A673 (cell line): ENCODE results near the gene PPP1R16B. TPM values are rescaled to one million over a fixed set of nuclear protein-coding genes. Genes with fewer than 3 reads are reported as not detected.

Source experiments
- Bru-seq: library from RNA; stranded (reverse); fragments of 400-500 nt; gene quantifications from one replicate; lab custom pipeline; 2021; lab: Mats Ljungman, UMichigan
- BruChase-seq, 2 experiments: library from RNA; stranded (reverse); fragments of 400-500 nt; gene quantifications; one replicate each; lab custom pipeline; 2021; lab: Mats Ljungman, UMichigan
- BruUV-seq: library from RNA; stranded (reverse); fragments of 400-500 nt; replicated peaks from 2 replicates; lab custom pipeline; 2021; lab: Mats Ljungman, UMichigan
- CTCF ChIA-PET: fragments of 300-600 bp; sonication (Branson Sonifier 250); formaldehyde crosslinking; loops from one replicate; lab custom pipeline; 2022; ENCODE audit warnings: antibody characterized with exemption; lab: Charles Lee
- POLR2A ChIA-PET: fragments of 300-600 bp; sonication (Branson Sonifier 250); formaldehyde crosslinking; loops from one replicate; lab custom pipeline; 2022; ENCODE audit warnings: antibody characterized with exemption; ENCODE audit not compliant: low non-redundant PET; lab: Charles Lee
- DNase-seq: peaks from one replicate; pipeline ENCODE4 v3.0.0-alpha.2; 2015; ENCODE audit warnings: low spot score
- H3K27ac ChIP-seq: fragments of 200-600 bp; sonication (generic); 2 replicates; pipeline ENCODE4 v1.5.1; 2016; ENCODE audit warnings: mixed run types, low read depth, mild to moderate bottlenecking, mixed read lengths, antibody characterized with exemption, low read length; ENCODE audit not compliant: poor library complexity, severe bottlenecking
- H3K27me3 ChIP-seq: fragments of 200-600 bp; sonication (generic); replicated peaks from 2 replicates; pipeline ENCODE4 v1.6.1; 2017; ENCODE audit warnings: mixed run types, low read depth, mild to moderate bottlenecking, mixed read lengths, antibody characterized with exemption, low read length; ENCODE audit not compliant: insufficient read depth, poor library complexity
- H3K36me3 ChIP-seq: fragments of 200-600 bp; sonication (generic); 2 replicates; pipeline ENCODE4 v1.6.1; 2016; ENCODE audit warnings: mixed run types, mild to moderate bottlenecking, mixed read lengths, antibody characterized with exemption, low read length; ENCODE audit not compliant: insufficient read depth, poor library complexity, severe bottlenecking
- H3K4me1 ChIP-seq: fragments of 200-600 bp; sonication (generic); 2 replicates; pipeline ENCODE4 v1.6.1; 2017; ENCODE audit warnings: mixed run types, mild to moderate bottlenecking, mixed read lengths, antibody characterized with exemption, low read length; ENCODE audit not compliant: insufficient read depth, poor library complexity, severe bottlenecking
- H3K4me3 ChIP-seq: fragments of 200-600 bp; sonication (generic); 2 replicates; pipeline ENCODE4 v1.5.1; 2016; ENCODE audit warnings: low read depth, mixed run types, mild to moderate bottlenecking, mixed read lengths, low read length; ENCODE audit not compliant: poor library complexity, severe bottlenecking
- H3K9me3 ChIP-seq: fragments of 200-600 bp; sonication (generic); 2 replicates; pipeline ENCODE4 v1.6.1; 2016; ENCODE audit warnings: mixed run types, low read depth, mild to moderate bottlenecking, mixed read lengths, antibody characterized with exemption, low read length; ENCODE audit not compliant: poor library complexity, severe bottlenecking
- CTCF ChIP-seq: fragments of 300-800, 200-600 bp; sonication (generic); conservative IDR thresholded peaks from 2 replicates; pipeline ENCODE4 v1.5.1; 2017; ENCODE audit warnings: low read depth, mild to moderate bottlenecking, antibody characterized with exemption, low read length, moderate library complexity, mixed read lengths
- EZH2 ChIP-seq: fragments of 200-600 bp; sonication (generic); IDR thresholded peaks from 2 replicates; pipeline ENCODE4 v1.6.1; 2017; ENCODE audit warnings: borderline replicate concordance, low read depth, mild to moderate bottlenecking, mixed read lengths, antibody characterized with exemption, low read length; ENCODE audit not compliant: poor library complexity, severe bottlenecking
- intact Hi-C: fragments of 100-400 bp; cut with micrococcal nuclease; formaldehyde crosslinking; loops from one replicate; pipeline ENCODE4 v1.10.0; 2022; ENCODE audit not compliant: unreplicated experiment
- long read RNA-seq: library from polyadenylated mRNA; stranded (forward); transcript quantifications from one replicate; pipeline ENCODE4 v2.0.0, GENCODE V29; 2022
- total RNA-seq: library from RNA; stranded (reverse); gene quantifications from 2 replicates; pipeline ENCODE4 v1.2.3, GENCODE V29; 2021

The PPP1R16B gene
- 0.13 and 0.17 TPM in 2 replicates for total RNA-seq
- Bru-seq, nascent RNA = percentile 12 among the genes with signal in this experiment
- percentile 11 among the genes with signal in this experiment for BruChase-seq, experiment 1, labeled RNA remaining after a 2-hour chase
- BruChase-seq, experiment 2, labeled RNA remaining after a 6-hour chase = percentile 12 among the genes with signal in this experiment
- long read RNA-seq = 0 reads

GRCh38 chr20:38805502-38805957, at the start of gene PPP1R16B:
Gene PPP1R16B (plus strand): TSS chr20:38805697. CDS start chr20:38835926, 30,229 bp downstream.
- Histone ChIP-seq H3K9me3 (no peaks in the 10 kb centered on the region), H3K36me3 (no peaks in the 10 kb centered on the region), H3K27me3 (peaks cover 40% of the 10 kb centered on the region), H3K4me3 (peak within 1 kb of the TSS; percentile 41), H3K4me1 (peaks cover 6% of the 10 kb centered on the region), H3K27ac (no peak within 1 kb of the TSS)
- intact Hi-C loops = no loop called here
- CTCF ChIA-PET = no interaction called here
- peak; percentile 42 for DNase-seq
- BruUV-seq = no TSS peak
- POLR2A ChIA-PET = no interaction called here
- TF ChIP-seq CTCF (no peak), EZH2 (no peak)

DNA sequence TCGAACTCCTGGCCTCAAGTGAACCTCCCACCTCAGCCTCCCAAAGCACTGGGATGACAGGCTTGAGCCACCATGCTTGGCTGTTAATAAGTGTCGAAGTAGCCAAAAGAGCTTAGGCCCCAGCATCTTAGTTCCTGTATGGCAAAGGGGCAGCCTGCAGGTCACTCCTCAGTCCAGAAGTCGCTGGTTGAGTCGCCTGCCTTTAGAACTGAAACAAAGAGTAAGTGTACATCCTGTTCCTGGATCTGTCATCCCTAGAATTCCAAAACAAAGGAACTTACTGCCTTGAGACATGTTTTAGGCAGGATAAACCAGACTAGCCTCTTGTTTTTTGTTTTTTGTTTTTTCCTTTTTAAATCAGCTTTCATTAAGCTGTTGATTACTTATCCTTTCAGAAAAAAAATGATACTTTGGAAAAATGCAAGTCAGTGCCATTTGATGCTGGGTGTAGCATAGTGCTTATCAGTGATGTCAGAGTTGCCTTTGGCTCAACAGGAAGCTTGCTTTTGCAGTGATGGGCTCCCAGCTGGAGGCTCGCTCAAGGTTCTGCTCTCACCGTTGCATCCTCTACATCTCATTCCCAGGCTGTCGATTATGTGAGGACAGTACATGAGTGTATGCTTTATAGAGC, 48.2 kb upstream of the PPP1R16B start:
- H3K4me3 ChIP-seq = no peak overlapping the region
- ChIA-PET CTCF (no interaction called here), POLR2A (no interaction called here)
- DNase-seq = no peak
- H3K36me3 ChIP-seq = peaks cover 25% of the 10 kb centered on the region
- no peaks in the 10 kb centered on the region for H3K27me3 ChIP-seq
- no peak for TF ChIP-seq CTCF
- TF ChIP-seq EZH2 = no peak
- no peaks in the 10 kb centered on the region for H3K9me3 ChIP-seq
- BruUV-seq = no TSS peak
- intact Hi-C loops = no loop called here
- H3K27ac ChIP-seq = no peak overlapping the region
- no peaks in the 10 kb centered on the region for H3K4me1 ChIP-seq

DNA sequence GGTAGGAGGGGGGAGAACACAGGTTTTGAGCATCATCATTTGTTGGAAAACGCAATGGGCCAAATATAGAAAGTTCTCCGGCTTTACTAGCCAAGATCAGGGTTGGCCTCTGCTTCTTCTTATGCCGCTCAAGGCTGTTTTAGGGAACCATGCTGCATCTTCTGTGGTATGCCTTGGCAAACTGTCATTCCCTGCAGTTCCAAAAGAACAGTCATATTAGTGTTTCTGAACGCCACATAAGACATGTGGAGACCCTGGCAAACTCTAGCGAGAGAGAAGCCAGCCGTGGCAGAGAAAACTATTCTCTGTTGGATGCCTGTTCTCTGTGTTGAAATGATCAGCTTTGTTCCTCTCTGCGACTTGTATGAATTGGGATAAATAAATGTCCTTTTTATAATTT, 46.4 kb upstream of the PPP1R16B start:
- Histone ChIP-seq H3K4me1 (no peaks in the 10 kb centered on the region), H3K36me3 (peaks cover 21% of the 10 kb centered on the region), H3K27ac (no peak overlapping the region), H3K27me3 (no peaks in the 10 kb centered on the region), H3K9me3 (no peaks in the 10 kb centered on the region), H3K4me3 (no peak overlapping the region)
- BruUV-seq = no TSS peak
- no peak for DNase-seq
- CTCF ChIA-PET = no interaction called here
- POLR2A ChIA-PET = no interaction called here
- intact Hi-C loops = no loop called here
- TF ChIP-seq CTCF (no peak), EZH2 (no peak)
